Neural progenitor cell (in vitro differentiated cells): Measurements from ENCODE around the gene TSSK2.

Source experiments
- CTCF ChIP-seq: fragments of 200-600 bp; sonication (generic); IDR thresholded peaks from 2 replicates; pipeline ENCODE4 v1.5.1; 2017; ENCODE audit warnings: antibody characterized with exemption, mild to moderate bottlenecking
- EZH2 ChIP-seq: fragments of 200-600 bp; sonication (generic); IDR thresholded peaks from 2 replicates; pipeline ENCODE4 v1.6.1; 2017; ENCODE audit warnings: antibody characterized with exemption, mild to moderate bottlenecking, moderate library complexity

GRCh38 chr22:19180740-19181410 lies 49.8 kb downstream of the TSSK2 start:
- TF ChIP-seq CTCF (no peak), EZH2 (no peak)
